ENCODE measurements around the gene C4B. TPM values are rescaled to one million over a fixed set of nuclear protein-coding genes. Genes with fewer than 3 reads are reported as not detected.
A peak's percentile ranks its signal among the peaks of the same experiment; 100 is the strongest.
"Not testable (repeated sequence)": the region's sequence is repeated elsewhere in the genome, so short reads cannot be mapped to it uniquely, and the experiment has no call there.

The C4B gene
- total and polyA plus RNA-seq, 9 of the 15 experiments (the other 6 are each of a cell fraction or from before 2014, with no cell fraction given), result 0.32 to 8.8 (median 5.4) TPM

DNA sequence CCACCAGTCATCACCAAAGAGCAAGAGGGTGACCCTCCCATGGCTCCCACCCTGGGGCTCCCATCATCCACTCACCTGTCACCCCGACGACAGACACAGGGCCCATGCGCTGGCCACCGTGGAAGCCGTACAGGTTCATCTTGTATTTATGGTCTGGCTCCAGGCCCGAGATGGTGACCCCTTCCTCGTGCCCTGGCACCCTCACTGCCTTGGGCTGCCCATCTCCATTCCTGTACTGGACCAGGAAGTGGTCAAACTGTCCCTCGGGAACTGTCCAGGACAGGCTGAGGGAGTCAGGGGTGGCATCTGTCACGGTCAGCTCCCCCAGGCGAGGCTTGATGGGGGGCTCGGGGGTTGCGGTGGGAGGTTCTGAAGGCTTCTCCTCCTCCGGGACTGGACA, 53.7 kb downstream of the C4B start:
- H3K9me1 ChIP-seq (ENCODE audit: control insufficient read depth, insufficient read depth, low read length); H3K9me3 ChIP-seq (replicated peaks; ENCODE audit: control insufficient read depth, insufficient read depth, low read depth, low read length); CTCF ChIA-PET (ENCODE audit: low intra/inter-chr PET ratio); H3K27ac ChIP-seq (ENCODE audit: extremely low read depth, low read depth, low read length); H3K36me3 ChIP-seq (ENCODE audit: control insufficient read depth, insufficient read depth, low read length); POLR2A ChIA-PET; intact Hi-C loops (cut with micrococcal nuclease); H3K4me2 ChIP-seq (ENCODE audit: insufficient read depth, low read length); H4K20me1 ChIP-seq (replicated peaks; ENCODE audit: control insufficient read depth, insufficient read depth, low read length); DNase-seq (ENCODE audit: extremely low read depth in 1 of 4, low spot score in 3 of 4); BruUV-seq (replicated peaks); in situ Hi-C loops (cut with MboI); H2AFZ ChIP-seq (ENCODE audit: low read depth, low read length); ATAC-seq; H3K79me2 ChIP-seq (ENCODE audit: control insufficient read depth, insufficient read depth, low read length); FAIRE-seq; H3K9ac ChIP-seq (ENCODE audit: insufficient read depth in 1 of 2, low read depth in 2 of 2, low read length in 2 of 2); H3K4me3 ChIP-seq: not testable (repeated sequence)
- Histone ChIP-seq H3K4me1 (replicated peaks in 1 of 2; ENCODE audit: control insufficient read depth in 2 of 2, insufficient read depth in 2 of 2, low read length in 2 of 2) (peaks cover 0 to 18% of the 10 kb centered on the region in 2 experiments; a peak in 2 of 5 replicates), H3K27me3 (ENCODE audit: control insufficient read depth in 2 of 2, insufficient read depth in 2 of 2, low read length in 2 of 2) (peaks cover 45 to 59% of the 10 kb centered on the region in 2 experiments)
- 32% methylated on average over 13 of the region's 13 CpGs for WGBS (ENCODE audit: insufficient coverage, low coverage, missing lambda C conversion rate)

DNA sequence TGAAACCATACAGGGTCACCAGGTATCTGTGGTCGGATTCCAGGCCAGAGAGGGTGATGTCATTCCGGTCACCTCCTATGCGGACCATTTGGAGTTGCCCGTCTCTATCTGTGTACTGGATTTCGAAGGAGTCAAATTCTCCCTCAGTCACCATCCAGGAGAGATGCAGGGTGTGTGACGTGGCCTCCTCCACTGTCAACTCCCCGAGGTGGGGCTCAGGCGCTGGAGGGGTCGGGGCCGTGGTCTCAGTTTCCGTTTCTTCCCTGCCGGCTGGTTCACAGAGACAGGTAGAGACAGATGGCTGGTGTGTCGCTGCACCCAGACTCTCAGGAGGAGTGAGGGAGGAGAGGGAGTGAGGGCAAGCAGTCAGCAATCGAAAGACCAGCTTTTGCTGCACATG, 54.3 kb downstream of the C4B start:
- Histone ChIP-seq H3K9me1 (ENCODE audit: control insufficient read depth, insufficient read depth, low read length) (no peaks in the 10 kb centered on the region), H2AFZ (ENCODE audit: low read depth, low read length) (no peak overlapping the region), H3K9me3 (replicated peaks; ENCODE audit: control insufficient read depth, insufficient read depth, low read depth, low read length) (no peaks in the 10 kb centered on the region), H3K4me3 (no peak overlapping the region), H3K4me2 (ENCODE audit: insufficient read depth, low read length) (no peak overlapping the region), H3K79me2 (ENCODE audit: control insufficient read depth, insufficient read depth, low read length) (no peaks in the 10 kb centered on the region), H3K36me3 (ENCODE audit: control insufficient read depth, insufficient read depth, low read length) (no peaks in the 10 kb centered on the region), H4K20me1 (replicated peaks; ENCODE audit: control insufficient read depth, insufficient read depth, low read length) (no peaks in the 10 kb centered on the region), H3K27me3 (ENCODE audit: control insufficient read depth in 2 of 2, insufficient read depth in 2 of 2, low read length in 2 of 2) (peaks cover 50 to 63% of the 10 kb centered on the region in 2 experiments), H3K27ac (ENCODE audit: extremely low read depth, low read depth, low read length) (no peak overlapping the region), H3K4me1 (replicated peaks in 1 of 2; ENCODE audit: control insufficient read depth in 2 of 2, insufficient read depth in 2 of 2, low read length in 2 of 2) (peaks cover 0 to 18% of the 10 kb centered on the region in 2 experiments; a peak in 2 of 5 replicates), H3K9ac (ENCODE audit: insufficient read depth in 1 of 2, low read depth in 2 of 2, low read length in 2 of 2) (peak overlapping the region in 1 of 2 experiments; percentile 11; a peak in 1 of 4 replicates)
- BruUV-seq (replicated peaks), result no TSS peak
- ATAC-seq (no peak; the same call in 2 of the 3 replicates), DNase-seq (ENCODE audit: extremely low read depth in 1 of 4, low spot score in 3 of 4) (no peak), FAIRE-seq (peak; percentile 11)
- in situ Hi-C loops (cut with MboI) (no loop called here), intact Hi-C loops (cut with micrococcal nuclease) (no loop called here)
- TF ChIP-seq ZKSCAN8 (CRISPR knock-in tag; IDR thresholded peaks at IDR 0.05) (no peak), PRMT5 (CRISPR knock-in tag; IDR thresholded peaks at IDR 0.05) (no peak), SMAD2 (IDR thresholded peaks at IDR 0.05; ENCODE audit: low read depth, low read length) (no peak), NR4A1 (CRISPR knock-in tag; IDR thresholded peaks at IDR 0.05) (no peak), NR4A1 (tag; IDR thresholded peaks at IDR 0.05) (no peak), ATF1 (CRISPR knock-in tag; IDR thresholded peaks at IDR 0.05) (no peak), ATF1 (tag; IDR thresholded peaks at IDR 0.05) (0 out of 2 replicates have a peak, but pooled peaks have one; percentile 13)
- TF ChIP-seq, protein P1, sequence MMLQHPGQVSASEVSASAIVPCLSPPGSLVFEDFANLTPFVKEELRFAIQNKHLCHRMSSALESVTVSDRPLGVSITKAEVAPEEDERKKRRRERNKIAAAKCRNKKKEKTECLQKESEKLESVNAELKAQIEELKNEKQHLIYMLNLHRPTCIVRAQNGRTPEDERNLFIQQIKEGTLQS (IDR thresholded peaks at IDR 0.05), result peak; percentile 42
- TF ChIP-seq, protein P1 (CRISPR knock-in tag; conservative IDR thresholded peaks at IDR 0.05), result no peak
- 13% methylated on average over 14 of the region's 14 CpGs for WGBS (ENCODE audit: insufficient coverage, low coverage, missing lambda C conversion rate)
- POLR2A ChIA-PET, result no interaction called here
- CTCF ChIA-PET (ENCODE audit: low intra/inter-chr PET ratio), result no interaction called here

All from K562 (cell line).